Measurements from ENCODE around the gene TLX3.

TLX3 gene

GRCh38 chr5:171300358-171300757 is 8.7 kb upstream of the TLX3 start:
- no peak for DNase-seq (ENCODE audit: low read depth in 3 of 3, low spot score in 1 of 3)

DNA sequence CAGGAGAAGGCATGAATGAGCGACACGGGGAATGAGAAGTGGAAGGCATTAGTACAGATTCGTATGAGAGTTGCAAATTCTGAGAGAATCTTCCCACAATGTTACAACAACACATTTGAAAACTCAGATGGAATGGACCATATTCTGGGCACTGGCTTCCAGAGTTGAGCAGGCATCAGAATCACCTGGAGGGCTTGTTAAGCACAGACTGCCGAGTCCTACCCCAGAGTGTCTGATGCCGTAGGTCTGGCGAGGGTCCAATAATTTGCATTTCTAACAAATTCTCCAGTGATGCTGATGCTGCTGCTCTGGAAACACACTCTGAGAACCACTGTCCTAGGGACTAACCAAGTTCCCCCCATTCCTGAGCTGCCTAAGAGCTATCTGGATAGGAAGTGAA is 2.9 kb upstream of the TLX3 start:
- no peak for DNase-seq (ENCODE audit: low read depth in 3 of 3, low spot score in 1 of 3)

- DNase-seq (ENCODE audit: low read depth in 3 of 3, low spot score in 1 of 3), result no peak
These were observed 2.1 kb upstream of the TLX3 start for GRCh38 chr5:171306781-171307591.

DNA sequence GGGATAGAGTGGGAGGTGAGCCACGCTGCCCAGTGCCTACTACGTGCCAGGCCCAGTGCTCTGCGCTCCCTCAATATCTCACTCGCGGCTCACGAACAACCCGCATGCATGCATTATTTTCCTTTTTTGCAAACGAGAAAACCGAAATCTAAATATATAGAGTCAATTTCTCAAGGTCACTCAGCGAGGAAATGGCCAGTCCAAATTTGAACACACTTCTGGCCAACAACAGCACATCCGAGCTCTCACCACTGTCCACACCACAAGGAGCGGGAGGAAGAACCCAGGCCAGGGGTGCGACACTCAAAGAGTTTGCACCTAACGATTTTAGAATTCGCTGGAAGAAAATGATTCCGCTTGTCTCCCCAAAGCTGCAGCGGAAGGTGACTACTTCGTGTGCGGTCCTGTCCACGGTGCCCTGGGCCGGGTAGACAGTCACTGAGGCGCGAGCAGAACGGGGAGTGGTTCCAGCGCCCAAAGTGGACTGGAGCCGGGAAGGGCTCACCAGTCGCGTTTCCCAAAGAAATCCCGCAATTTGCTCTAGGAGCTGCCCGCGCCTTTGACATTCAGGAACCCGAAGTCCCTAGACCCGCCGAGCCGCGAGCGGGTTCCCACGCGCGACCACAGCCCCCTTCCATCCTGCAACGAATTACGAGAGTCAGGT is 1.1 kb upstream of the TLX3 start:
- DNase-seq (ENCODE audit: low read depth in 3 of 3, low spot score in 1 of 3), result no peak

- no peak for DNase-seq (ENCODE audit: low read depth in 3 of 3, low spot score in 1 of 3)
These were observed 496 bp downstream of the TLX3 start for GRCh38 chr5:171309276-171310211.

DNA sequence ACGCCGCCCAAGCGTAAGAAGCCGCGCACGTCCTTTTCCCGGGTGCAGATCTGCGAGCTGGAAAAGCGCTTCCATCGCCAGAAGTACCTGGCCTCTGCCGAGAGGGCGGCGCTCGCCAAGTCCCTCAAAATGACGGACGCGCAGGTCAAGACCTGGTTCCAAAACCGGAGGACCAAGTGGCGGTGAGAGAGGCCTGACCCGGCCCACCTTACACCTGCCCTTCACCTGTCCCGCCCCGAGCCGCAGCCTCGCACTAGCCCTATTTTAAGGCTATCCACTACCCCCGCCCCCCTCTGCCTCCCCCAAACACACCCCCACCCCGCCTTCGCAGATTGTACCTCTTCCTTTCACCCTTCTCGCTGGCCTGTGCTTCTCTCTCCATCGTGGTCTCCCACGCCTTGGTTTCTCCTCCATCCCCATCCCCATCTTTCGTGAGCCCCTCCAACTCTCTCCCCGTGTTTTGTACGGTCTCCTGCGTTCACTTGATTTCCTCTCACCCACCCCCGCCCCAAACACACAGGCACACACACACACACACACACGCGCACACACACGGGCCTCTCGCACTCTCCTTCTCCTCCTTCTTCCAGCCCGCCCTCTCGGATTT is 1.3 kb downstream of the TLX3 start:
- DNase-seq (ENCODE audit: low read depth in 3 of 3, low spot score in 1 of 3), result no peak

GRCh38 chr5:171310819-171311321 is 1.8 kb downstream of the TLX3 start:
- DNase-seq (ENCODE audit: low read depth in 3 of 3, low spot score in 1 of 3), result no peak

DNA sequence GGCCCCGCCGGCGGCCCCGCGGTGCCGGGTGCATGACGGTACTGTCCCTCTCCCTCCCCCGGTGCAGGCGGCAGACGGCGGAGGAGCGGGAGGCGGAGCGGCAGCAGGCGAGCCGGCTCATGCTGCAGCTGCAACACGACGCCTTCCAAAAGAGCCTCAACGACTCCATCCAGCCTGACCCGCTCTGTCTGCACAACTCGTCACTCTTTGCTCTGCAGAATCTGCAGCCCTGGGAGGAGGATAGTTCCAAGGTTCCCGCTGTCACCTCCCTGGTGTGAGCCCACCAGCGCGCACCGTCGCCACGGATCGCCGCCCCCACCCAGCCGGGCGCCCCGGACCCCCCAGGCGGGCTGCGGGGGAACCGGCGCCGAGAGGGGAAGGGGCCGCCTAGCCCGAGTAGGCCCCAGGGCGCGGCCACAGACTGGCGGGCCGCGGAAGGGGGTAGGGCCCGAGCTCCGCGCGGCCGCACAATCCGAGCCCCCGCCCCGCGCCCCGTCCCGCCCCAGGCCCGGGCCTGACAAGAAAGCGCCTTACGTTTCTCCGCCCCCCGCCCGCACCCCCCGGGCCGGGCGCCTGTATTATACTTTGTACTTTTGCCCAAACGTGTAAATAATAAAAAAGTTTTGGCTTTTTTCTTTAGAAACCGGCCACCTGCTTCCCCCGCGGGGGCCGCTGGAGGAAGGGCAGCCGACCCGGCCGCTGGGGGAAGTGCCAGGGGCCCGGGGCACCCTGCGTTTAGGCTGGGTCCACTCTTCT is 2.5 kb downstream of the TLX3 start:
- no peak for DNase-seq (ENCODE audit: low read depth in 3 of 3, low spot score in 1 of 3)

DNA sequence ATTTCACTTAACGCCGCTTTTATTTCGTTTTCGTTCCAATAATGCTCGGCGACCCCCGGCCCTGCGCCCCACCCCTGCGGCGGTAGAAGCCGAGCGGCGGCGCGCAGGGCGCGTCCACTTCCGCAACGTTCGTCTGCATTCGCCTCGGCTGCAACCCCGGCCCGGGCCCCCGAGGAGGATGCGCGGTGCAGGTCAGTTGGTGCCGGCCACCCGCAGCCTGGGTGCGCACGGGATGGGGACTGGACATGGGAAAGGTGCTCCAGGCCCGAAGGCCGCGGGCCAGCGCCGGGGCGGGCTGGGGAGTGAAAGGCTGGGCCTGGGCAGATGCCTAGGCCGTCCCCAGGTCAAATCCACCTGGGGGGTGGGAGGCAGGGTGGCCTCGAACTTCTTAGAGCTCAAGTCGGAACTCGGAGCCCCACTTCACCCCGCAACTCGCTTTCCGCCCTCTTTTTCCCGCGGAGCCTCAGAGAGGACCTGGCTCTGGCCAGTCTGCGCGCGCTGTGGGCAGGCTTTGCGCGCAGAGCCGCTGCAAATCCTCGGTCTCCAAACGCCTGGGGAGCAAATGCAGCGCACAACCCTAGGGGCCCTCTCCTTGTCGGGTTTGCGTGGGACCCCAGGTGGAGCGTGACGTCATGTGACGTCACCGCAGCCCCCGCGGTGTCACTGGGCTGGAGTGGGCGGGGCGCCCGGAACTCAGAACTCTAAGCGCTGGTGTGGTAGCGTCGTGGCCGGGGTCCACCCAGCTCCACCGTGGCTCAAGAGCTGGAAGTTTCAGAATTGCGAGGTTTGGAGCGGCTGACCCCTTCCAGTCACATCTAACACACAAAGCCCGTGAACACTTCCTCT is 3.3 kb downstream of the TLX3 start:
- DNase-seq (ENCODE audit: low read depth in 3 of 3, low spot score in 1 of 3), result no peak

DNA sequence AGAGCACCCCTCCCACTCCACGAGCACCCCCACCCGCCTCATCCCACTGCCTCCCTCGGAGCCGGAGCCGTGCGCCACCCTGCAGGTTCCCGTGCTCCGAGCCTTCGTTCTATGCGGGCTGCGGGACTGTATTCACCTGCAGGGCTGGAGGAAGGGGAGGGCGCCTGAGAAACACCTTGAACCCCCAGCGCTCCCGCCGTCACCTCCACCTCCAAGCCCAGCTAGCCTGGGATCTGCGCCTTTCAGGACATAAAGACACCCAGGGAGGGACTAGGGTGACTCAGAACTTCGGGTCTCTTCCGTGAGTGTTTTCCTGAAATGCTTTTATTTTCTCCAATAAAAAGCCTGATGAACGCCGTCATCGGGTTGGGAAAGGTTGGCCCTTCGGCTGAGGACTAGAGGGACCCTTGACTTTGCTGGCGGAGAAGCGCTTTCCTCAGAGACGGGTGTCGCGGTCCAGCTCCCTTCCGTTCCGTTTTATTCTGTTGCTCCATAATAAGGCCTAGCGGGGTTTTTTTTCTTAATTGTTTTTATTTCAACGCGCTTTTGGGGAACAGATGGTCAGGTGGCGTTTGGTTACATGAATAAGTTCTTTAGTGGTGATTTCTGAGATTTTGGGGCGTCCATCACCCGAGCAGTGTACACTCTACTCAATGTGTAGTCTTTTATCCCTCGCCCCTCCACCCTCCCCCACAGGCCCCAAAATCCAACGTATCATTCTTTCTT is 4.6 kb downstream of the TLX3 start:
- no peak for DNase-seq (ENCODE audit: low read depth in 3 of 3, low spot score in 1 of 3)

DNA sequence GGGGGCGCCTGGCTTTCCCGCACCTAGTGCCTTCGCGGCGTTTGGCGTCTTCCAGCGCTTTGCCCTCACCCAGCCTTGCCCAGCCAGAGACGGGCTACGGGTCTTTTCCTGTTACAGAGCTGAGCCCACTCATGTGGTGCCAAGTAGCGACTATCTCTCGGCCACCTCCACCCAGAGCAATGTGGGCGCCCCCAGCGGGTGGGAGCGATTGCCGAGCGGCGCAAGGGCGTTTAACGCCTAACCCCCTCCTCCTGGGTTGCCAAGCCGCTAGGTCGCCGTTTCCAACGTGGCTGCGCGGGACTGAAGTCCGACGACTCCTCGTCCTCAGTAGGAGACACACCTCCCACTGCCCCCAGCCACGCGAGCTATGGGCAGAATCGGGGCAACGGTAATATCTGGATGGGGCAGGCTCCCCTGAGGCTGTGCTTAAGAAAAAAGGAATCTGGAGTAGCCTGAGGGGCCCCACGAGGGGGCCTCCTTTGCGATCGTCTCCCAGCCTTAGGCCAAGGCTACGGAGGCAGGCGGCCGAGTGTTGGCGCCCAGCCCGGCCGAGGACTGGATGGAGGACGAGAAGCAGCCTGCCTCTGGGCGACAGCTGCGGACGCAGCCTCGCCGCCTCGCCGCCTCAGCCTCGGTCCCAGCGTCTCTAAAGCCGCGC is 5.8 kb downstream of the TLX3 start:
- DNase-seq (ENCODE audit: low read depth in 3 of 3, low spot score in 1 of 3), result no peak

- no peak for DNase-seq (ENCODE audit: low read depth in 3 of 3, low spot score in 1 of 3)
These were observed 6.4 kb downstream of the TLX3 start for GRCh38 chr5:171315386-171315891.

- no peak for DNase-seq (ENCODE audit: low read depth in 3 of 3, low spot score in 1 of 3)
These were observed 6.8 kb downstream of the TLX3 start for GRCh38 chr5:171315925-171316257.

DNA sequence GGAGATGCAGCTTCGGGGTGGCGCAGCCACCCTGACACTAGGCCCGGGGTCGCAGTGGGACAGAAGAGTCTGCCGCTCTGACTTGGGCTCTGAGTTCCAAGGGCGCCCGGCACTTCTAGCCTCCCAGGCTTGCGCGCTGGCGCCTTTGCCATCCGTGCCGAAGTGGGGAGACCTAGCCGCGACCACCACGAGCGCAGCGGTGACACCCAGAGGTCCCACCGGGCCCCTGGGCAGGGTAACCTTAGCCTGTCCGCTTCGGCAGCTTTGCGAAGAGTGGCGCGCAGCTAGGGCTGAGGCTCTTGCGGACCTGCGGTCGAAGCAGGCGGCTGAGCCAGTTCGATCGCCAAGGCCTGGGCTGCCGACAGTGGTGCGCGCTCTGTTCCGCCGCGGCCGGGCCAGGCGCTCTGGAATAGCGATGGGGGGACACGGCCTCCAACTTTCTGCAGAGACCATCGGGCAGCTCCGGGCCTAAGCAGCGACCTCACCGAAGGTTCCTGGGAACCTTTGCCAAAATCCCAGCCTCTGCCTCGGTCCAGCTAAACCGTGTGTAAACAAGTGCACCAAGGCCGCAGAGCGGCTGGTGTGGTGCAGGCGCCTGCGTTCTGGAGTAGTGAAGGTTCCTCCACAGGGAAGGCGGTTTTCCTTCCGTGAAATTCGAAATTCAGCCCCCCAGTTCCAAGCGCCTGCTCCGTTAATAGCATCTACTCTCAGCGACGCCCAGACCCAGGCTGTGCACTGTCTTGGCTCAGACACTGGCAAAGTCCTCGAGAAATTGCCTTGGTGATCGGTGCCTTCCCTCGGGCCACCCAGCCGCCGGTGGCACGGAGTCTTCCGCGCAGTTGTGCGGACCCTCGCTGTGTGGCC is 7.4 kb downstream of the TLX3 start:
- no peak for DNase-seq (ENCODE audit: low read depth in 3 of 3, low spot score in 1 of 3)

DNA sequence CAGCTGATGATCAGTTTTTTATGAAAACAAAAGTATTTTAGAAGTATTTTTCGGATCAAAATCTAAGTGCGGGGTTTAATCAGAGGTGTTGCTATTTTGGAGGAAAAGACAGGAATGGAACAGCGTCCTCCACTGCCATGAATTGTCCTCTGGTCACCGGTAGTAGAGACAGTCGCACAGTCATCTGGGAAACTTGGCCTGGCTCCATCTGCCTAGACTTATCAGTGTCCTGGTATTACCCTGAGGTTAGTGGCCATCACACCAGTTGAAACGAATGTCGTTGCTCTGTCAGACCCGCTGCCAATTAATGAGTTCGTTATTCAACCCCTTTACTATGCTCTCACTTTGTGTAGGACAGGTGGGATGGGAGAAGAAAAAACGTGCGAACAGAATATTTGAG is 8.2 kb downstream of the TLX3 start:
- DNase-seq (ENCODE audit: low read depth in 3 of 3, low spot score in 1 of 3), result no peak

GRCh38 chr5:171318026-171318425 is 9.0 kb downstream of the TLX3 start:
- DNase-seq (ENCODE audit: low read depth in 3 of 3, low spot score in 1 of 3), result no peak

- no peak for DNase-seq (ENCODE audit: low read depth in 3 of 3, low spot score in 1 of 3)
These were observed 12.4 kb downstream of the TLX3 start for GRCh38 chr5:171321447-171321846.

All from stimulated activated CD4-positive, alpha-beta T cell treated with anti-CD3 and anti-CD28 coated beads, TNF-alpha, amount 100 ng/mL, for 1 hour (primary cell).